SKM-1 (cell line): ENCODE data around the gene DST.

Experiments used
- DNase-seq: peaks from one replicate; lab custom pipeline; 2025; ENCODE audit not compliant: unreplicated experiment; lab: John Stamatoyannopoulos, UW

DST gene

GRCh38 chr6:56444855-56445254, 197.8 kb downstream of the DST start:
- no peak for DNase-seq

- no peak for DNase-seq
These were observed 202.1 kb downstream of the DST start for GRCh38 chr6:56440551-56440981.

- DNase-seq, result no peak
These were observed 205.4 kb downstream of the DST start for GRCh38 chr6:56437171-56437900.

- DNase-seq, result no peak
These were observed 206.9 kb downstream of the DST start for GRCh38 chr6:56435754-56436153.

- DNase-seq, result no peak
These were observed 207.4 kb downstream of the DST start for GRCh38 chr6:56435326-56435725.

- no peak for DNase-seq
These were observed 208.1 kb downstream of the DST start for GRCh38 chr6:56434606-56435005.

- no peak for DNase-seq
These were observed 209.6 kb downstream of the DST start for GRCh38 chr6:56433119-56433518.

GRCh38 chr6:56432194-56432593, 210.5 kb downstream of the DST start:
- DNase-seq, result no peak

GRCh38 chr6:56430629-56431600, 211.8 kb downstream of the DST start:
- no peak for DNase-seq

- DNase-seq, result no peak
These were observed 218.1 kb downstream of the DST start for GRCh38 chr6:56424542-56425083.

GRCh38 chr6:56424064-56424463, 218.6 kb downstream of the DST start:
- no peak for DNase-seq

- no peak for DNase-seq
These were observed 222.4 kb downstream of the DST start for GRCh38 chr6:56420296-56420695.

GRCh38 chr6:56419191-56419590, 223.5 kb downstream of the DST start:
- DNase-seq, result no peak

- no peak for DNase-seq
These were observed 224.9 kb downstream of the DST start for GRCh38 chr6:56417823-56418222.

GRCh38 chr6:56416247-56416646, 226.4 kb downstream of the DST start:
- DNase-seq, result no peak

GRCh38 chr6:56408976-56409375, 233.7 kb downstream of the DST start:
- no peak for DNase-seq
